Measurements from ENCODE around the gene PI4KB. TPM values are rescaled to one million over a fixed set of nuclear protein-coding genes. Genes with fewer than 3 reads are reported as not detected.

The PI4KB gene
- total RNA-seq, 1 donor from 2014 or later = 55.1 TPM

DNA sequence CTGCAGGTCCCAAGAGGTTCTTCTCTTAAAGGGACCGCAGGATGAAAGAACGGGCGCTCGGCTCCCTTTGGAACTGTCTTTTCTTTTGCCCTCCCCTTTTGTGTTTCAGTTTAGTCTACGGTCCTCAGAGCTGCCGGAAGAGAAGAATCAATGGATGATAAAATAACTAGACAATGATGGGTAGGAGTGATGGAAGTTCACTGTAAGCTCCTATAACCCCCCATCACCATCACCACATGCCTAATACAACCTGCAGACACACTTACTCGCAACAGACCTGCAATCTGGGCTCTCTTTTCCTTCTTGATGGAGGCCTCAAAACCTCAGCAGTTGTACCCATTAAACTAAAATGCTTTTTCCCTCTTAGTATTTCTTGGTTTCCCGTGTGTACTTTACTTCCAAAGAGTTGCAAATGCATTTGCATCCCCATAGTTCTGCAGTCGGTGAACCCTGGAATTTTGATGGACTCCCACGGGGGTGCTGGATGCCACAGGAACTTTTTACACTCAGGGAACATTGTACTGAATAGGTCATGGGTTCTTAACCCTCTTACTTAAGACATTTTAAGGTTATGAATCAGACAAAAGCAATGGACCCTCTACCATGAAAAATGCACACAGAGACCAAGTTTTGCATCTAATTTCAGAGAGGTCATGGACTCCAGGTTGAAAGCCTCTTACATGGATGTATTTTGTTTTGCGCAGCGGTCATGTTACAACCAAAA lies 20.5 kb upstream of the PI4KB start:
- TF ChIP-seq, protein P1, sequence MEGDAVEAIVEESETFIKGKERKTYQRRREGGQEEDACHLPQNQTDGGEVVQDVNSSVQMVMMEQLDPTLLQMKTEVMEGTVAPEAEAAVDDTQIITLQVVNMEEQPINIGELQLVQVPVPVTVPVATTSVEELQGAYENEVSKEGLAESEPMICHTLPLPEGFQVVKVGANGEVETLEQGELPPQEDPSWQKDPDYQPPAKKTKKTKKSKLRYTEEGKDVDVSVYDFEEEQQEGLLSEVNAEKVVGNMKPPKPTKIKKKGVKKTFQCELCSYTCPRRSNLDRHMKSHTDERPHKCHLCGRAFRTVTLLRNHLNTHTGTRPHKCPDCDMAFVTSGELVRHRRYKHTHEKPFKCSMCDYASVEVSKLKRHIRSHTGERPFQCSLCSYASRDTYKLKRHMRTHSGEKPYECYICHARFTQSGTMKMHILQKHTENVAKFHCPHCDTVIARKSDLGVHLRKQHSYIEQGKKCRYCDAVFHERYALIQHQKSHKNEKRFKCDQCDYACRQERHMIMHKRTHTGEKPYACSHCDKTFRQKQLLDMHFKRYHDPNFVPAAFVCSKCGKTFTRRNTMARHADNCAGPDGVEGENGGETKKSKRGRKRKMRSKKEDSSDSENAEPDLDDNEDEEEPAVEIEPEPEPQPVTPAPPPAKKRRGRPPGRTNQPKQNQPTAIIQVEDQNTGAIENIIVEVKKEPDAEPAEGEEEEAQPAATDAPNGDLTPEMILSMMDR (IDR thresholded peaks at IDR 0.05; ENCODE audit: unreplicated experiment) = no peak
- H3K4me3 Mint-ChIP-seq (ENCODE audit: low read depth) = peak overlapping the region; percentile 92
- peaks cover 19% of the 10 kb centered on the region for H3K4me1 Mint-ChIP-seq (ENCODE audit: low read depth)
- H3K27ac Mint-ChIP-seq = peak overlapping the region; percentile 100
- DNase-seq (ENCODE audit: low spot score, unreplicated experiment) = no peak
- no peaks in the 10 kb centered on the region for H3K27me3 Mint-ChIP-seq
- no peaks in the 10 kb centered on the region for H3K9me3 Mint-ChIP-seq (ENCODE audit: low read depth)
- peaks cover 13% of the 10 kb centered on the region for H3K36me3 Mint-ChIP-seq (ENCODE audit: insufficient read depth)

DNA sequence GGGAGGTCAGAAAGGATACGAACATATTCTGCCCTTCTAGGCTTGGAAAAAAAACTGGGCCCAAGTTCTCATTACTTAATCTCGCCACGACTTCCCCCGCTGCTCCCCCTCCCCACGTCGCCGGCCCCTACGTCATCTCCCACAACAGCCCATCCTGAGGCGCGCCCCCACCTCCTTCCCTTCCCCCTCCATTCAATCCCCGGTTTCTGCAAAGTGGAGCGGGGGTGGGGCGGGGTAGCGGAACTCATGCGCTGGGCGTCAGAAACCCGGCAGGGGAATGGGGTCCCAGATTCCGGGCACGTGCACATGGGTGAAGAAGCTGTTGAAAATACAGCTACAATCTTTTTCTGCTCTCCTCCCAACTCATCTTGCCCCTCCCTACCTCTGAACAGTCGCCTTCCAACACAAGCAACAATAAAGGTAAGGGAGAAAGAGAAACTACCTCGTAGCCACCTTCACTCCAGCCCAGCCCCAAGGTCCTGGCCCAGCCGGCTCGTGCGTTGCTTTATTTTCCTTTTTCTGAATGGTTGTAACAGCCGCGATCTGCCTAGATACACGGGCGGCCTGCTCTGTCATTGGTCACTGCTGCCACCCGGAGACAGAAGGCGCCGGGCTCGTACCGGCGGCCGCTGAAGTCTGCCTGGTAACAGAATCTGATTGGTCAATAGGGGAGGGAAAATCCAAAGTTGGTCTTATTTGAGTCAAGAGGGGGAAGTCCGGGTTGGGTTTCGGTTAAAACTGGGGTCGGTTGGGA lies 19.7 kb upstream of the PI4KB start, which contains the start of gene RFX5:
RFX5 (minus strand) TSS at position 484 of the 754 bp plus-strand sequence. CDS start 932 bp downstream, outside the sequence.
- peaks cover 13% of the 10 kb centered on the region for H3K36me3 Mint-ChIP-seq (ENCODE audit: insufficient read depth)
- DNase-seq (ENCODE audit: low spot score, unreplicated experiment) = peak; percentile 86
- H3K9me3 Mint-ChIP-seq (ENCODE audit: low read depth) = no peaks in the 10 kb centered on the region
- peak within 1 kb of the TSS; percentile 92 for H3K4me3 Mint-ChIP-seq (ENCODE audit: low read depth)
- H3K27me3 Mint-ChIP-seq = no peaks in the 10 kb centered on the region
- TF ChIP-seq, protein P1 (IDR thresholded peaks at IDR 0.05; ENCODE audit: unreplicated experiment) = no peak
- H3K4me1 Mint-ChIP-seq (ENCODE audit: low read depth) = peaks cover 19% of the 10 kb centered on the region
- H3K27ac Mint-ChIP-seq = peak within 1 kb of the TSS; percentile 100

DNA sequence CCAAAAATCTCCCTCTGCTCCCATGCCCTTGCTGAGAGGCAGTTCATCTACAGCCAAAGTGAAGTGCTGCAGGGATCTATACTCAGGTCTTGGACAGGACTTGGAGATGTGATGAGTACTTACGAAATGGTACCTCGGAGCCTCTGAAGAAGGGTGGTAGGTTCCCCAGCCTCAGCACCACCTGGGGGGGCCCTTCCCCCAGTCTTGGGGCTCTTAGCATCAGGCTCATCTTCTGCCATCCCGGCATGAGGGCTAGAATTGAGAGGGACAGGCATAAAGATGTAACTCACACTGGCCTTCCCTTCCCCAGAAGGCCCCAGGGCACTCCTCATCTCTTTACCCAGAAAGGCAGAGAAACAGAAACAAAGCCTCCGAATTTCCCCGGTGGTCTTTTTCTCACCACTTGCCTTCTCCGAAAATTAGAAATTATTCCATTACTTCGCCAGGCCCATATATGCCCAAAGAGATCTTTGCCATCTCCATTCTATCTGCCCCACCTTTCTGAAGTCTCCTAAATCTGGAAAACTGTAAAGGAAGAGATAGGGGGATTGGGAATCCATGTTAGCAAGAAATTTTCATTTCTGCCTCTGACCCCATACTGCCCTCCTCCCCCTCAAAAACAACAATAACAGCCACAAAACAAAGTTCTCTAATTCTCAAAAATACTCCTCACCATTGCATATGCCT lies 19.0 kb upstream of the PI4KB start:
- TF ChIP-seq, protein P1 (IDR thresholded peaks at IDR 0.05; ENCODE audit: unreplicated experiment) = no peak
- no peak for DNase-seq (ENCODE audit: low spot score, unreplicated experiment)
- H3K36me3 Mint-ChIP-seq (ENCODE audit: insufficient read depth) = peaks cover 13% of the 10 kb centered on the region

DNA sequence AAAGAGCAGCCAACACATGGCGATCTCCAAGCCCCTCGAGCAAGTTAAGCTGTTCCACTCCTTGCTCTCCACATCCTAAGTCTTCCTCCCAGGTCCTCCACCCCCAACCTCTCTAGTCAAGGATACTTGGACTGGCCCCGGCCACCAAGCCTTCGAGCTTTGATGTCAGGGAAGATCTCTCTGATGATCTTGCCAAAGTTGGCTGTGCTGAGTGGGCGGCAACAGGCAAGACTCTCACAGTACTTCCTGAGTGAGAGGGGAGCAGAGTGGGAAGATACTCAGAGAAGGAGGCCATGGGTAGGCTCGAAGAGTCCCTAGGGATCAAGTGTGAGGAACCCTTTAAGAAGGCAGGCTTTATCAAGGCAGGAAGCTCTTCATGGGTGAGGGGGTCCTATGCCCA lies 17.1 kb upstream of the PI4KB start:
- no peaks in the 10 kb centered on the region for H3K27me3 Mint-ChIP-seq
- H3K4me1 Mint-ChIP-seq (ENCODE audit: low read depth) = peaks cover 21% of the 10 kb centered on the region
- no peak overlapping the region for H3K4me3 Mint-ChIP-seq (ENCODE audit: low read depth)
- peaks cover 15% of the 10 kb centered on the region for H3K36me3 Mint-ChIP-seq (ENCODE audit: insufficient read depth)
- H3K9me3 Mint-ChIP-seq (ENCODE audit: low read depth) = no peaks in the 10 kb centered on the region
- peak overlapping the region; percentile 77 for H3K27ac Mint-ChIP-seq
- TF ChIP-seq, protein P1 (IDR thresholded peaks at IDR 0.05; ENCODE audit: unreplicated experiment) = no peak
- no peak for DNase-seq (ENCODE audit: low spot score, unreplicated experiment)

More for the DNA sequence above, 19.0 kb upstream of the PI4KB start:
- H3K9me3 Mint-ChIP-seq (ENCODE audit: low read depth) = no peaks in the 10 kb centered on the region
- peaks cover 19% of the 10 kb centered on the region for H3K4me1 Mint-ChIP-seq (ENCODE audit: low read depth)
- peak overlapping the region; percentile 100 for H3K27ac Mint-ChIP-seq
- no peaks in the 10 kb centered on the region for H3K27me3 Mint-ChIP-seq
- H3K4me3 Mint-ChIP-seq (ENCODE audit: low read depth) = peak overlapping the region; percentile 92

DNA sequence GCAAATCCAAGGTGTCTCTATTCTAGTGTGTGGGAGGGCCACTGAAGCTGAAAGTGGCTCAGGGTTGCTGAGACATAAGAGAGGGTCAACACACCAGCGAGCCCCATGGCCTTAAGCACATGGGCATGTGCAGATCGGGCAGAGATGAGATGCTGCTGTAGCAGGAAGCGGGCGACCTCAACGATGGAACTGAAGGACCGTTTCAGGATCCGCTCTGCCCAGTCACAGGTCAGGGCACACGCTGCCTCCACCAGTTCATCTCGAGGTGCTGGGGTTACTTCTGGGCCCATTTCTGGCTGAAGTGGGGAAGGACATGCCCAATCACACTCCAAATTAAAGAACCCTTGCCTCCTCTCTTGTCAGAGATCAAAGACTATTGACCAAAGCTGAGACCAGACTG lies 16.4 kb upstream of the PI4KB start:
- Mint-ChIP-seq H3K27ac (no peak overlapping the region), H3K36me3 (ENCODE audit: insufficient read depth) (peaks cover 15% of the 10 kb centered on the region), H3K4me1 (ENCODE audit: low read depth) (peaks cover 21% of the 10 kb centered on the region), H3K27me3 (no peaks in the 10 kb centered on the region), H3K4me3 (ENCODE audit: low read depth) (no peak overlapping the region), H3K9me3 (ENCODE audit: low read depth) (no peaks in the 10 kb centered on the region)
- TF ChIP-seq, protein P1 (IDR thresholded peaks at IDR 0.05; ENCODE audit: unreplicated experiment) = no peak
- no peak for DNase-seq (ENCODE audit: low spot score, unreplicated experiment)

Measured in progenitor cell of endocrine pancreas (in vitro differentiated cells).